ENCODE data around the gene HTR1D.

GRCh38 chr1:23184212-23184934 lies 32.9 kb downstream of the HTR1D start:
- TF ChIP-seq EZH2 (IDR thresholded peaks at IDR 0.05; ENCODE audit: low read depth): no peak
- TF ChIP-seq, protein P1, sequence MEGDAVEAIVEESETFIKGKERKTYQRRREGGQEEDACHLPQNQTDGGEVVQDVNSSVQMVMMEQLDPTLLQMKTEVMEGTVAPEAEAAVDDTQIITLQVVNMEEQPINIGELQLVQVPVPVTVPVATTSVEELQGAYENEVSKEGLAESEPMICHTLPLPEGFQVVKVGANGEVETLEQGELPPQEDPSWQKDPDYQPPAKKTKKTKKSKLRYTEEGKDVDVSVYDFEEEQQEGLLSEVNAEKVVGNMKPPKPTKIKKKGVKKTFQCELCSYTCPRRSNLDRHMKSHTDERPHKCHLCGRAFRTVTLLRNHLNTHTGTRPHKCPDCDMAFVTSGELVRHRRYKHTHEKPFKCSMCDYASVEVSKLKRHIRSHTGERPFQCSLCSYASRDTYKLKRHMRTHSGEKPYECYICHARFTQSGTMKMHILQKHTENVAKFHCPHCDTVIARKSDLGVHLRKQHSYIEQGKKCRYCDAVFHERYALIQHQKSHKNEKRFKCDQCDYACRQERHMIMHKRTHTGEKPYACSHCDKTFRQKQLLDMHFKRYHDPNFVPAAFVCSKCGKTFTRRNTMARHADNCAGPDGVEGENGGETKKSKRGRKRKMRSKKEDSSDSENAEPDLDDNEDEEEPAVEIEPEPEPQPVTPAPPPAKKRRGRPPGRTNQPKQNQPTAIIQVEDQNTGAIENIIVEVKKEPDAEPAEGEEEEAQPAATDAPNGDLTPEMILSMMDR (conservative IDR thresholded peaks at IDR 0.05): peak; percentile 91

All from PC-9 (cell line).